Measurements from ENCODE around the gene TMEM38B. TPM values are rescaled to one million over a fixed set of nuclear protein-coding genes. Genes with fewer than 3 reads are reported as not detected.
A peak's percentile ranks its signal among the peaks of the same experiment; 100 is the strongest.

The TMEM38B gene
- total RNA-seq, 1 experiment from 2014 or later = 14.5 TPM

DNA sequence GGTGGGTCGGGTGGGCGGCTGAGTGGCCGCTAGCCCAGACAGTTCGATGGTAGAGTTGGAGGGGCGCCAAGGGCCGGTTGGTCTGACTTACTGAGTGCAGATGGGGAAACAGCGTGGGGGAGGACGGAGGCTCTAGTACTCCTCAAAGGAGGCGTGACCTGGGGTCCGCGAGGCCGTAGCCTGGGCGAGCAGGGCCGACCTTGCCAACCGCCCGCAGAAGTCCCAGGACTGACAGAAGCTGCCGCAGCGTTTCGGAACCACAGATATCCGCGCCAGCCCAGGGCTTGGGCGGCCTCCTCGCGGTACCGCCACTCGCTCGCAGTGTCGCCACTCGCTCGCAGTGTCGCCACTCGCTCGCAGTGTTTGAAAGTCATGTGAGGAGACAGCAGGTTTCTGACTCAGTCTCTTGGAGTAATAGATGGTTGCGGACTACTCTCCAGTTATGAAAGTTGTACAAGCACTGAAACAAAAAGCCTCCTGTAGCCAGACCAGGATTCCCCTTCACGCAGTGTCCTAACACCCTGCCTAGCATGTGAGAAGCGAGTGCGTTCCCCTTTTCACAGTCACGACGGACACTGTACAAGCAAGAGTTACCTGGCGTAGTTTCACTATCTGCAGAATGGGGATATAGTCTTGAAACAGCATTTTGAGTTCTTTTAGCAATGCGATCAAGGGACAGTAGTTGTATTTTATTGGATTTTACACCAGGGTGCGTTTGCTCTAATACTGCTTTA lies 674 bp downstream of the TMEM38B start:
- H4K8ac ChIP-seq (replicated peaks; ENCODE audit: insufficient read length, low read depth, low read length) = no peak overlapping the region
- H2BK12ac ChIP-seq (ENCODE audit: insufficient read length, low read depth, low read length) = no peak overlapping the region
- no peak overlapping the region for H4K5ac ChIP-seq (ENCODE audit: insufficient read length, low read depth, low read length)
- peaks cover 11% of the 10 kb centered on the region for H3K23me2 ChIP-seq (ENCODE audit: insufficient read length, low read depth, low read length, poor library complexity, severe bottlenecking)
- no peak overlapping the region for H2AK5ac ChIP-seq (ENCODE audit: insufficient read length, low read length)
- no peak overlapping the region for H2BK120ac ChIP-seq (ENCODE audit: low read depth, low read length, poor library complexity, severe bottlenecking)
- H3K4me3 Mint-ChIP-seq = peak overlapping the region; percentile 78 to 87
- no peak overlapping the region for H4K91ac ChIP-seq (ENCODE audit: insufficient read length, low read depth, low read length)
- H3K14ac ChIP-seq (ENCODE audit: insufficient read depth, low read length) = no peak overlapping the region
- DNase-seq = peak; percentile 61
- no peaks in the 10 kb centered on the region for H3K9me3 ChIP-seq (ENCODE audit: control insufficient read depth, low read depth, low read length)
- no peak overlapping the region for H2AFZ ChIP-seq (ENCODE audit: low read length)
- peak overlapping the region; percentile 29 for H3K9ac ChIP-seq (ENCODE audit: extremely low read depth, insufficient read length, low read length)
- peak overlapping the region; percentile 88 for H3K4me2 ChIP-seq (ENCODE audit: insufficient read depth, insufficient read length, low read length)
- no peaks in the 10 kb centered on the region for H3K79me2 ChIP-seq (ENCODE audit: insufficient read depth, low read length)
- H3K27ac Mint-ChIP-seq = no peak overlapping the region
- peaks cover 16 to 17% of the 10 kb centered on the region in 2 experiments for H3K4me1 Mint-ChIP-seq
- no peak overlapping the region for H3K4ac ChIP-seq (ENCODE audit: low read depth, low read length)
- peaks cover 15% of the 10 kb centered on the region; the same call in 1 of the 2 replicates for H3K27me3 ChIP-seq (ENCODE audit: insufficient read depth, low read length)
- no peak overlapping the region for H3T11ph ChIP-seq (ENCODE audit: low read length)
- no peak overlapping the region for H3K27ac ChIP-seq (ENCODE audit: insufficient read length, low read depth, low read length)
- H3K27me3 Mint-ChIP-seq (ENCODE audit: low read depth) = peaks cover 55% of the 10 kb centered on the region
- no peak overlapping the region for H3K23ac ChIP-seq (ENCODE audit: insufficient read length, low read depth, low read length)
- H3K36me3 Mint-ChIP-seq (ENCODE audit: insufficient read depth in 1 of 3, low read depth in 3 of 3) = no peaks in the 10 kb centered on the region
- H2BK5ac ChIP-seq (ENCODE audit: insufficient read length, low read length) = no peak overlapping the region
- H3K79me1 ChIP-seq (ENCODE audit: insufficient read depth, low read depth, low read length, poor library complexity, severe bottlenecking) = no peaks in the 10 kb centered on the region
- no peak overlapping the region for H3K18ac ChIP-seq (ENCODE audit: insufficient read length, low read depth, low read length)
- H4K20me1 ChIP-seq (ENCODE audit: control insufficient read depth, insufficient read depth, insufficient read length) = no peaks in the 10 kb centered on the region
- no peak overlapping the region for H2BK15ac ChIP-seq (ENCODE audit: low read depth, low read length)
- H3K9me3 Mint-ChIP-seq = no peaks in the 10 kb centered on the region
- no peaks in the 10 kb centered on the region for H3K4me1 ChIP-seq (ENCODE audit: insufficient read depth, low read length)
- WGBS (ENCODE audit: extremely low coverage, insufficient read length, low lambda C conversion rate) = no CpG with 5 or more reads among the region's 42 CpGs
- no peak overlapping the region for H3K56ac ChIP-seq (ENCODE audit: insufficient read length, low read depth, low read length)
- TF ChIP-seq, protein P1, sequence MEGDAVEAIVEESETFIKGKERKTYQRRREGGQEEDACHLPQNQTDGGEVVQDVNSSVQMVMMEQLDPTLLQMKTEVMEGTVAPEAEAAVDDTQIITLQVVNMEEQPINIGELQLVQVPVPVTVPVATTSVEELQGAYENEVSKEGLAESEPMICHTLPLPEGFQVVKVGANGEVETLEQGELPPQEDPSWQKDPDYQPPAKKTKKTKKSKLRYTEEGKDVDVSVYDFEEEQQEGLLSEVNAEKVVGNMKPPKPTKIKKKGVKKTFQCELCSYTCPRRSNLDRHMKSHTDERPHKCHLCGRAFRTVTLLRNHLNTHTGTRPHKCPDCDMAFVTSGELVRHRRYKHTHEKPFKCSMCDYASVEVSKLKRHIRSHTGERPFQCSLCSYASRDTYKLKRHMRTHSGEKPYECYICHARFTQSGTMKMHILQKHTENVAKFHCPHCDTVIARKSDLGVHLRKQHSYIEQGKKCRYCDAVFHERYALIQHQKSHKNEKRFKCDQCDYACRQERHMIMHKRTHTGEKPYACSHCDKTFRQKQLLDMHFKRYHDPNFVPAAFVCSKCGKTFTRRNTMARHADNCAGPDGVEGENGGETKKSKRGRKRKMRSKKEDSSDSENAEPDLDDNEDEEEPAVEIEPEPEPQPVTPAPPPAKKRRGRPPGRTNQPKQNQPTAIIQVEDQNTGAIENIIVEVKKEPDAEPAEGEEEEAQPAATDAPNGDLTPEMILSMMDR (conservative IDR thresholded peaks at IDR 0.05) = no peak
- no peak overlapping the region for H2BK20ac ChIP-seq (ENCODE audit: low read depth, low read length, poor library complexity, severe bottlenecking)

Measured in H9 (cell line).